Placental pericyte (primary cell): ENCODE measurements around the gene CSNK1G3. TPM values are rescaled to one million over a fixed set of nuclear protein-coding genes. Genes with fewer than 3 reads are reported as not detected.

Experiments used
- total RNA-seq: library from RNA; depleted of rRNA; stranded (reverse); fragments of >200 nt; gene quantifications from 2 replicates; pipeline ENCODE4 v1.2.3, GENCODE V29; 2012

The CSNK1G3 gene
- total RNA-seq = 64.8 and 70.2 TPM in 2 replicates

GRCh38 chr5:123511648-123512605 is at the start of gene CSNK1G3:
Gene CSNK1G3, plus strand, starts transcription at chr5:123512177. Its CDS starts 33,487 bp downstream, at chr5:123545664.

Other genes starting within 250 kb of the CSNK1G3 start
- 28.3 and 32.6 TPM in 2 replicates for gene CEP120, start 88.8 kb upstream of the CSNK1G3 start, total RNA-seq